OCI-LY7 (cell line): ENCODE measurements around the gene NEDD8. TPM values are rescaled to one million over a fixed set of nuclear protein-coding genes. Genes with fewer than 3 reads are reported as not detected.

Experiments
- BruUV-seq: library from RNA; stranded (reverse); fragments of 400-500 nt; replicated peaks from 2 replicates; lab custom pipeline; 2021; lab: Mats Ljungman, UMichigan
- CTCF ChIA-PET: fragments of 300-600 bp; sonication (Branson Sonifier 250); formaldehyde crosslinking; loops from one replicate; lab custom pipeline; 2022; ENCODE audit warnings: antibody characterized with exemption; ENCODE audit not compliant: unreplicated experiment; lab: Charles Lee
- POLR2A ChIA-PET: fragments of 300-600 bp; sonication (Branson Sonifier 250); formaldehyde crosslinking; loops from one replicate; lab custom pipeline; 2022; ENCODE audit warnings: antibody characterized with exemption; lab: Charles Lee
- DNase-seq: peaks from one replicate; pipeline ENCODE4 v3.0.0-alpha.2; 2015; ENCODE audit warnings: low spot score
- H2AFZ ChIP-seq: fragments of 200-600 bp; sonication (generic), shearing (Covaris generic); 2 replicates; pipeline ENCODE4 v1.6.1; 2014; ENCODE audit warnings: mild to moderate bottlenecking, antibody characterized with exemption, low read length, moderate library complexity
- H3K27ac ChIP-seq: fragments of 200-600 bp; sonication (generic); 2 replicates; pipeline ENCODE4 v1.5.1; 2014; ENCODE audit warnings: mixed run types, low read depth, mild to moderate bottlenecking, moderate library complexity, low read length, inconsistent platforms; ENCODE audit not compliant: poor library complexity, severe bottlenecking
- H3K36me3 ChIP-seq: fragments of 200-600 bp; sonication (generic); 2 replicates; pipeline ENCODE4 v1.6.1; 2014; ENCODE audit warnings: mild to moderate bottlenecking, antibody characterized with exemption, low read length, moderate library complexity, mixed read lengths; ENCODE audit not compliant: insufficient read depth
- H3K4me1 ChIP-seq: fragments of 200-600 bp; sonication (generic); 2 replicates; pipeline ENCODE4 v1.5.1; 2014; ENCODE audit warnings: mild to moderate bottlenecking, low read length; ENCODE audit not compliant: insufficient read depth, poor library complexity, severe bottlenecking
- H3K4me2 ChIP-seq: fragments of 200-600 bp; sonication (generic); 2 replicates; pipeline ENCODE4 v1.6.1; 2014; ENCODE audit warnings: mild to moderate bottlenecking, low read length
- H3K4me3 ChIP-seq: fragments of 200-600 bp; sonication (generic); 2 replicates; pipeline ENCODE4 v1.5.1; 2014; ENCODE audit warnings: mild to moderate bottlenecking, low read depth, low read length; ENCODE audit not compliant: poor library complexity, severe bottlenecking
- H3K79me2 ChIP-seq: fragments of 200-600 bp; sonication (generic); 2 replicates; pipeline ENCODE4 v1.6.1; 2016; ENCODE audit warnings: low read depth, mild to moderate bottlenecking, low read length, moderate library complexity, mixed read lengths; ENCODE audit not compliant: insufficient read depth
- H3K9me2 ChIP-seq: fragments of 200-600 bp; sonication (generic); 2 replicates; pipeline ENCODE4 v1.6.1; 2016; ENCODE audit warnings: mild to moderate bottlenecking, low read length, mixed read lengths; ENCODE audit not compliant: insufficient read depth
- H3K9me3 ChIP-seq: fragments of 200-600 bp; sonication (generic); 2 replicates; pipeline ENCODE4 v1.6.1; 2014; ENCODE audit warnings: mild to moderate bottlenecking, mixed run types, low read length, mixed read lengths
- H4K20me1 ChIP-seq: fragments of 200-600 bp; sonication (generic); 2 replicates; pipeline ENCODE4 v1.6.1; 2014; ENCODE audit warnings: mild to moderate bottlenecking, antibody characterized with exemption, low read length, moderate library complexity, mixed read lengths; ENCODE audit not compliant: insufficient read depth
- CTCF ChIP-seq: fragments of 200-600 bp; sonication (generic); conservative IDR thresholded peaks from 2 replicates; pipeline ENCODE4 v1.5.1; 2014; ENCODE audit warnings: mild to moderate bottlenecking, antibody characterized with exemption, low read length, moderate library complexity, mixed read lengths
- EZH2phosphoT487 ChIP-seq: fragments of 200-600 bp; sonication (generic); IDR thresholded peaks from 2 replicates; pipeline ENCODE4 v1.6.1; 2018; ENCODE audit warnings: low read depth, borderline replicate concordance, mild to moderate bottlenecking, mixed run types, antibody characterized with exemption, low read length, moderate library complexity, mixed read lengths
- intact Hi-C: fragments of 100-400 bp; cut with micrococcal nuclease; formaldehyde crosslinking; loops from one replicate; pipeline ENCODE4 v1.10.0; 2022; ENCODE audit not compliant: unreplicated experiment
- total RNA-seq, 2 experiments: library from RNA; depleted of rRNA in 1 of 2; stranded (reverse); fragments of >200 nt in 1 of 2; shearing (Covaris generic) in 1 of 2; gene quantifications; 2 replicates each; pipeline ENCODE4 v1.2.3, GENCODE V29; 2014 to 2022

The NEDD8 gene
- total RNA-seq, 2 experiments from 2014 or later = 167 to 174 TPM

GRCh38 chr14:24190416-24190815 lies 41.8 kb downstream of the NEDD8 start:
- intact Hi-C loops = no loop called here
- Histone ChIP-seq H3K4me2 (no peak overlapping the region), H3K9me2 (no peaks in the 10 kb centered on the region), H3K36me3 (peaks cover 45% of the 10 kb centered on the region), H3K4me3 (no peak overlapping the region), H3K9me3 (no peaks in the 10 kb centered on the region), H4K20me1 (no peaks in the 10 kb centered on the region), H3K4me1 (peaks cover 29% of the 10 kb centered on the region), H3K27ac (no peak overlapping the region), H2AFZ (no peak overlapping the region), H3K79me2 (peaks cover 16% of the 10 kb centered on the region; the same call in 1 of the 2 replicates)
- no TSS peak for BruUV-seq
- POLR2A ChIA-PET = interaction anchor here (1.5 kb wide), 1 partner anchor 29 kb away, joined by 5 read pairs; the partner anchor contains the start of gene IRF9
- TF ChIP-seq CTCF (no peak), EZH2phosphoT487 (no peak)
- DNase-seq = no peak
- CTCF ChIA-PET = no interaction called here

- H3K9me3 ChIP-seq = no peaks in the 10 kb centered on the region
- H4K20me1 ChIP-seq = no peaks in the 10 kb centered on the region
- peaks cover 55% of the 10 kb centered on the region for H3K36me3 ChIP-seq
- no peaks in the 10 kb centered on the region for H3K9me2 ChIP-seq
- peaks cover 13% of the 10 kb centered on the region; the same call in 1 of the 2 replicates for H3K79me2 ChIP-seq
- no TSS peak for BruUV-seq
- TF ChIP-seq CTCF (no peak), EZH2phosphoT487 (no peak)
- H3K4me3 ChIP-seq = peak overlapping the region; percentile 85
- no peak for DNase-seq
- POLR2A ChIA-PET = interaction anchor here (1.5 kb wide), 1 partner anchor 28 kb away, joined by 5 read pairs; the partner anchor contains the start of gene IRF9
- peaks cover 22% of the 10 kb centered on the region for H3K4me1 ChIP-seq
- peak overlapping the region; percentile 19; the same call in 1 of the 2 replicates for H2AFZ ChIP-seq
- H3K27ac ChIP-seq = peak overlapping the region; percentile 26
- intact Hi-C loops = loop anchor here (2.0 kb wide), 3 partner anchors 29 to 53 kb away; partner anchors contain the start of genes EMC9, IRF9 and TINF2
- CTCF ChIA-PET = no interaction called here
- peak overlapping the region; percentile 93 for H3K4me2 ChIP-seq
These were observed 42.7 kb downstream of the NEDD8 start for GRCh38 chr14:24189460-24189859.

GRCh38 chr14:24189059-24189375 lies 43.1 kb downstream of the NEDD8 start:
- peak overlapping the region; percentile 85 for H3K4me3 ChIP-seq
- no peaks in the 10 kb centered on the region for H4K20me1 ChIP-seq
- H2AFZ ChIP-seq = peak overlapping the region; percentile 19; the same call in 1 of the 2 replicates
- peak overlapping the region; percentile 93 for H3K4me2 ChIP-seq
- BruUV-seq = no TSS peak
- H3K4me1 ChIP-seq = peaks cover 18% of the 10 kb centered on the region
- H3K9me3 ChIP-seq = no peaks in the 10 kb centered on the region
- H3K27ac ChIP-seq = peak overlapping the region; percentile 26
- no peak for TF ChIP-seq EZH2phosphoT487
- no peak for TF ChIP-seq CTCF
- POLR2A ChIA-PET = interaction anchor here (0.6 kb wide), 1 partner anchor 28 kb away, joined by 3 read pairs; the partner anchor contains the start of gene IRF9
- DNase-seq = no peak
- intact Hi-C loops = loop anchor here (2.0 kb wide), 3 partner anchors 28 to 54 kb away; partner anchors contain the start of genes EMC9, IRF9 and TINF2
- CTCF ChIA-PET = no interaction called here
- peaks cover 11% of the 10 kb centered on the region; the same call in 1 of the 2 replicates for H3K79me2 ChIP-seq
- no peaks in the 10 kb centered on the region for H3K9me2 ChIP-seq
- H3K36me3 ChIP-seq = peaks cover 58% of the 10 kb centered on the region
